Testis (tissue), 3 donors: Measurements from ENCODE around the gene SNED1. TPM values are rescaled to one million over a fixed set of nuclear protein-coding genes. Genes with fewer than 3 reads are reported as not detected.

Experiments used
- DNase-seq: peaks from one replicate; pipeline ENCODE4 v3.0.0-alpha.2; 2019
- H3K27ac ChIP-seq, 2 donors: fragments of 200-600 bp; sonication (generic); one replicate each; pipeline ENCODE4 v1.5.1; 2019
- H3K27me3 ChIP-seq: fragments of 200-600 bp; sonication (generic); one replicate; pipeline ENCODE4 v1.5.1; 2019
- H3K36me3 ChIP-seq: fragments of 200-600 bp; sonication (generic); one replicate; pipeline ENCODE4 v1.5.1; 2017; ENCODE audit warnings: low read depth; ENCODE audit errors: missing control alignments
- H3K4me1 ChIP-seq: fragments of 200-600 bp; sonication (generic); one replicate; pipeline ENCODE4 v1.5.1; 2019
- H3K4me3 ChIP-seq, 2 donors: fragments of 200-600 bp; sonication (generic); one replicate each; pipeline ENCODE4 v1.5.1; 2017 to 2019
- H3K9me3 ChIP-seq: fragments of 200-600 bp; sonication (generic); one replicate; pipeline ENCODE4 v1.5.1; 2017
- POLR2A ChIP-seq: fragments of 450-650 bp; IDR thresholded peaks from one replicate; pipeline ENCODE4 v1.6.1; 2017; ENCODE audit warnings: antibody characterized with exemption, mild to moderate bottlenecking, moderate library complexity
- WGBS, 2 donors: methylation state at CpG; one replicate each; pipeline ENCODE4 v1.1.5; 2018; 5-methylcytosine and 5-hydroxymethylcytosine counted together
- intact Hi-C: fragments of 100-400 bp; cut with DNase I; formaldehyde crosslinking; loops from one replicate; pipeline ENCODE4 v1.15.1; 2023; ENCODE audit warnings: low total_unique reads
- polyA plus RNA-seq: library from polyadenylated mRNA; stranded (reverse); fragments of 350-450 nt; fragmentation: Illumina TruSeq; extraction: RNeasy Lipid Tissue Mini Kit (QIAGEN cat#74804); gene quantifications from one replicate; pipeline ENCODE4 v1.2.3, GENCODE V29; 2014; ENCODE audit warnings: low read depth, low replicate concordance; ENCODE audit not compliant: insufficient read depth
- total RNA-seq, 2 donors: library from RNA; depleted of rRNA; stranded (reverse); fragments of >200 nt; gene quantifications; one replicate each; pipeline ENCODE4 v1.2.3, GENCODE V29; 2016
- TF ChIP-seq, protein P1 (sequence below), 3 experiments: fragments of 450-650 bp in 2 of 3; fragments of 200-600 bp in 1 of 3; sonication (generic) in 1 of 3; IDR thresholded peaks; one replicate each; pipeline ENCODE4 v1.5.1; 2016 to 2019; ENCODE audit warnings: antibody characterized with exemption in 3 of 3, mild to moderate bottlenecking in 2 of 3, moderate library complexity in 1 of 3

Gene SNED1
- total and polyA plus RNA-seq, 3 donors from 2014 or later, result 15.8 to 107 (median 82.7) TPM

GRCh38 chr2:241131531-241131930 is 133.1 kb downstream of the SNED1 start:
- H3K4me1 ChIP-seq, result peaks cover 27% of the 10 kb centered on the region
- no peaks in the 10 kb centered on the region for H3K36me3 ChIP-seq
- DNase-seq, result no peak
- no peak overlapping the region for H3K4me3 ChIP-seq
- H3K27ac ChIP-seq, result no peak overlapping the region
- TF ChIP-seq POLR2A, result no peak
- TF ChIP-seq, protein P1, sequence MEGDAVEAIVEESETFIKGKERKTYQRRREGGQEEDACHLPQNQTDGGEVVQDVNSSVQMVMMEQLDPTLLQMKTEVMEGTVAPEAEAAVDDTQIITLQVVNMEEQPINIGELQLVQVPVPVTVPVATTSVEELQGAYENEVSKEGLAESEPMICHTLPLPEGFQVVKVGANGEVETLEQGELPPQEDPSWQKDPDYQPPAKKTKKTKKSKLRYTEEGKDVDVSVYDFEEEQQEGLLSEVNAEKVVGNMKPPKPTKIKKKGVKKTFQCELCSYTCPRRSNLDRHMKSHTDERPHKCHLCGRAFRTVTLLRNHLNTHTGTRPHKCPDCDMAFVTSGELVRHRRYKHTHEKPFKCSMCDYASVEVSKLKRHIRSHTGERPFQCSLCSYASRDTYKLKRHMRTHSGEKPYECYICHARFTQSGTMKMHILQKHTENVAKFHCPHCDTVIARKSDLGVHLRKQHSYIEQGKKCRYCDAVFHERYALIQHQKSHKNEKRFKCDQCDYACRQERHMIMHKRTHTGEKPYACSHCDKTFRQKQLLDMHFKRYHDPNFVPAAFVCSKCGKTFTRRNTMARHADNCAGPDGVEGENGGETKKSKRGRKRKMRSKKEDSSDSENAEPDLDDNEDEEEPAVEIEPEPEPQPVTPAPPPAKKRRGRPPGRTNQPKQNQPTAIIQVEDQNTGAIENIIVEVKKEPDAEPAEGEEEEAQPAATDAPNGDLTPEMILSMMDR (IDR thresholded peaks at IDR 0.05), result no peak
- 96% methylated on average over 7 of the region's 7 CpGs for whole genome bisulfite sequencing, 2 donors
- no peaks in the 10 kb centered on the region for H3K27me3 ChIP-seq
- intact Hi-C loops, result no loop called here
- H3K9me3 ChIP-seq, result no peaks in the 10 kb centered on the region

DNA sequence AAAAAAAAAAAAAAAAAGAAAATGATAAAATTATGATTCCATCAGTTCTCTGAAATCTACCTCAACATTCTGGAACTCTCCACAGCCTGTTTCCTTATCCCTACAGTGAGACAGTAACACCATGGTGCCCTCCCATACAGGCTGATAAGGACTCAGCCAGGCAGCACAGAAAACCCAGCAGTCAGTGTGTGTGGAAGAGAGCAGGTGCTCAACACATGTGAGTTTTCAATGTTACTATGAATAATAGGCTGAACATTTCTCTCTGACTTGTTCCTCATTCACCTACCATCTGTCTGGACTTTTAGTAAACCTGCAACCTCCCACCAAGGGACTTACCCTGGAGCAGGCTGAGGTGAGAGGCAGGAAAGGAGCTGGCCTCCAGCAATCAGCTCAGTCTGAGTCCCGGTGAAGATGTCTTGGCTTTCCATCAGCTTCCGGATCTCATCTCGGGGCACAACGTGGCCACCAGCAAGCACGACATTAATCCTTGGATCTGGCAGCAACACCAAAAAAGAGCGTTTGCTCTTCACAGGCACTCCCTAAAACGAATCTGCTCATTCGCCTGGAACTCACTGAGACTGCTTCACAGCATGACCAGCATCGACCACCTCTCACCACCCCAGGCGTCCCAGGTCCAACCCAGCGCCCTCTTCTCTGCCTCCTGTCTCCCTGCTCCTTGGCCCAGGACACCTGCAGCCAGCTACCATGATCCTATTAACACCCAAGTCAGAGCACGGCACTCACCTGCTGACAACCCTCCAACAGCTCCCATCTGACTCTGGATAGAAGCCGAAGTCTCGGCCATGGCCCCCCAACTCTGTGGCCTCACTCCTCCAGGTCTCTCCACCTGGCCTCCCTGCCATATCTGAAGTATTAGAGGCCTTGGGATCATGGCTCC is 134.4 kb downstream of the SNED1 start:
- H3K36me3 ChIP-seq, result no peaks in the 10 kb centered on the region
- DNase-seq, result no peak

DNA sequence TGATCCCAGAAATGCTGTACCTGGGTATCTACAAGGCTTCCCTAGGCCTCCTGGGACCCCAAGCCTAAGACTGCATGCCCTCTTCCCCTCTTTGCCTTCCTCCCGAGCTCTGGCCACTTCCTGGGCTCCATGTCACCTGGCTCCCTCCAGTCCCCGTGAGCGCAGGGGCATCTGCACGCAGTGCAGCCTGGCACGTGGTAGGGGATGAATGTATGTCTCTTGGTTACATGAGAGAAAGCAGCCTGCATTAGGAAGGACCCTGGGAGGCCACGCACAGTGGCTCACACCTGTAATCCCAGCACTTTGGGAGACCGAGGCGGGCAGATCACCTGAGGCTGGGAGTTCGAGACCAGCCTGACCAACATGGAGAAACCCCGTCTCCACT is 135.0 kb downstream of the SNED1 start:
- TF ChIP-seq POLR2A, result no peak
- TF ChIP-seq, protein P1 (IDR thresholded peaks at IDR 0.05), result no peak
- intact Hi-C loops, result no loop called here
- no peaks in the 10 kb centered on the region for H3K27me3 ChIP-seq
- no peak overlapping the region for H3K4me3 ChIP-seq
- no peak overlapping the region for H3K27ac ChIP-seq
- H3K9me3 ChIP-seq, result no peaks in the 10 kb centered on the region
- H3K4me1 ChIP-seq, result peaks cover 37% of the 10 kb centered on the region
- 93 to 98% methylated on average over 10 of the region's 10 CpGs for WGBS, 2 donors
- H3K36me3 ChIP-seq, result no peaks in the 10 kb centered on the region
- DNase-seq, result no peak

More for the DNA sequence above, 134.4 kb downstream of the SNED1 start:
- intact Hi-C loops, result no loop called here
- no peaks in the 10 kb centered on the region for H3K27me3 ChIP-seq
- no peak overlapping the region for H3K4me3 ChIP-seq
- no peak overlapping the region for H3K27ac ChIP-seq
- peaks cover 37% of the 10 kb centered on the region for H3K4me1 ChIP-seq
- WGBS, 2 donors, result 77 to 80% methylated on average over 12 to 14 of the region's 14 CpGs
- TF ChIP-seq POLR2A, result no peak
- TF ChIP-seq, protein P1 (IDR thresholded peaks at IDR 0.05), result no peak
- H3K9me3 ChIP-seq, result no peaks in the 10 kb centered on the region

DNA sequence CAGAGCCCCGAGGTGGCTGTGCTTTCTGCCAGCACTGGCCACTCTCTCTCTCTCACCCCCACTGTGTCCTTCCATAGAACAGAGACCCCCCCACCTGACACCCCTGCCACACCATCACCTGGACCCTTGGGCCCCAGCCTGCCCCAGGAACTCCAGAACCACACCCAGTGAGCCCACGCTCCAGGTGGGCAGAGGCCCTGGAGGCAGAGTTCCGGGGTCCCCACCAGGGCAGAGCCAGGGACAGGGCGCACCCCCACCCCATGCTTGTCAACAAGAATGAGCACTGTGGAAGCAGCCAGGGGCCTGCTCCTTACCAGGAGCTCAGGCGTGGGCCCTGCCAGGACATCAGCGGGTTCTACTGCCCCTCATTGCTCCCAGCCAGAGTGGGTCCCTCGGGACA is 136.3 kb downstream of the SNED1 start:
- no peak for TF ChIP-seq POLR2A
- TF ChIP-seq, protein P1 (IDR thresholded peaks at IDR 0.05), result no peak
- Histone ChIP-seq H3K4me3 (no peak overlapping the region), H3K27ac (no peak overlapping the region), H3K9me3 (no peaks in the 10 kb centered on the region), H3K27me3 (no peaks in the 10 kb centered on the region), H3K4me1 (peaks cover 37% of the 10 kb centered on the region), H3K36me3 (no peaks in the 10 kb centered on the region)
- DNase-seq, result no peak
- intact Hi-C loops, result no loop called here
- 85 to 86% methylated on average over 1 to 7 of the region's 7 CpGs for WGBS, 2 donors
